ENCODE data around the gene ADCY2.

DNA sequence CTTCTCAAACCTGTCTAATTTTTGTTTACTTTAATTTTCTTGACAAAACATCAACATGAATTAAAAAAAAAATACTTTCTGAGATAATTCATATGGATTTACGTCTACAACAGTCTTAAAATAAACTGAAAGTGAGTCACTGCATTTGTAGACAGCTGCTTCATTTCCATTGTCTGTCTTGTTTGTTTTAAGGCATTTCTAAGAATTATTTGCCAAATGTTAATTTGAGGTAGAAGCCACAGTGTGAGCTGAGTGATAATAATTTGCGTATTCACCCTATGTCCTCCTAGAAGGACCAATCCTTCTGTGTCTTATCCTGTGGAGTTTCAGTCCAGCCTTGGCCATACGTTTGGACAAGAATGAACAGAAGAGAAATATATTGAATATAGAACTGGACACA is 280.5 kb downstream of the ADCY2 start:
- no peak for TF ChIP-seq POLR2A (IDR thresholded peaks at IDR 0.05)
- TF ChIP-seq, protein P1, sequence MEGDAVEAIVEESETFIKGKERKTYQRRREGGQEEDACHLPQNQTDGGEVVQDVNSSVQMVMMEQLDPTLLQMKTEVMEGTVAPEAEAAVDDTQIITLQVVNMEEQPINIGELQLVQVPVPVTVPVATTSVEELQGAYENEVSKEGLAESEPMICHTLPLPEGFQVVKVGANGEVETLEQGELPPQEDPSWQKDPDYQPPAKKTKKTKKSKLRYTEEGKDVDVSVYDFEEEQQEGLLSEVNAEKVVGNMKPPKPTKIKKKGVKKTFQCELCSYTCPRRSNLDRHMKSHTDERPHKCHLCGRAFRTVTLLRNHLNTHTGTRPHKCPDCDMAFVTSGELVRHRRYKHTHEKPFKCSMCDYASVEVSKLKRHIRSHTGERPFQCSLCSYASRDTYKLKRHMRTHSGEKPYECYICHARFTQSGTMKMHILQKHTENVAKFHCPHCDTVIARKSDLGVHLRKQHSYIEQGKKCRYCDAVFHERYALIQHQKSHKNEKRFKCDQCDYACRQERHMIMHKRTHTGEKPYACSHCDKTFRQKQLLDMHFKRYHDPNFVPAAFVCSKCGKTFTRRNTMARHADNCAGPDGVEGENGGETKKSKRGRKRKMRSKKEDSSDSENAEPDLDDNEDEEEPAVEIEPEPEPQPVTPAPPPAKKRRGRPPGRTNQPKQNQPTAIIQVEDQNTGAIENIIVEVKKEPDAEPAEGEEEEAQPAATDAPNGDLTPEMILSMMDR (IDR thresholded peaks at IDR 0.05) = no peak

All from heart left ventricle (tissue), 13 donors.